DMS114 treated with DMSO at 0.1 percent for 48 hours (cell line): ENCODE measurements around the gene CCDC61.

Experiments used
- DNase-seq: peaks from one replicate; lab custom pipeline; 2025; ENCODE audit not compliant: unreplicated experiment; lab: John Stamatoyannopoulos, UW

Gene CCDC61, protein sequence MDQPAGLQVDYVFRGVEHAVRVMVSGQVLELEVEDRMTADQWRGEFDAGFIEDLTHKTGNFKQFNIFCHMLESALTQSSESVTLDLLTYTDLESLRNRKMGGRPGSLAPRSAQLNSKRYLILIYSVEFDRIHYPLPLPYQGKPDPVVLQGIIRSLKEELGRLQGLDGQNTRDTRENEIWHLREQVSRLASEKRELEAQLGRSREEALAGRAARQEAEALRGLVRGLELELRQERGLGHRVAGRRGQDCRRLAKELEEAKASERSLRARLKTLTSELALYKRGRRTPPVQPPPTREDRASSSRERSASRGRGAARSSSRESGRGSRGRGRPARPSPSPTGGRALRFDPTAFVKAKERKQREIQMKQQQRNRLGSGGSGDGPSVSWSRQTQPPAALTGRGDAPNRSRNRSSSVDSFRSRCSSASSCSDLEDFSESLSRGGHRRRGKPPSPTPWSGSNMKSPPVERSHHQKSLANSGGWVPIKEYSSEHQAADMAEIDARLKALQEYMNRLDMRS

DNA sequence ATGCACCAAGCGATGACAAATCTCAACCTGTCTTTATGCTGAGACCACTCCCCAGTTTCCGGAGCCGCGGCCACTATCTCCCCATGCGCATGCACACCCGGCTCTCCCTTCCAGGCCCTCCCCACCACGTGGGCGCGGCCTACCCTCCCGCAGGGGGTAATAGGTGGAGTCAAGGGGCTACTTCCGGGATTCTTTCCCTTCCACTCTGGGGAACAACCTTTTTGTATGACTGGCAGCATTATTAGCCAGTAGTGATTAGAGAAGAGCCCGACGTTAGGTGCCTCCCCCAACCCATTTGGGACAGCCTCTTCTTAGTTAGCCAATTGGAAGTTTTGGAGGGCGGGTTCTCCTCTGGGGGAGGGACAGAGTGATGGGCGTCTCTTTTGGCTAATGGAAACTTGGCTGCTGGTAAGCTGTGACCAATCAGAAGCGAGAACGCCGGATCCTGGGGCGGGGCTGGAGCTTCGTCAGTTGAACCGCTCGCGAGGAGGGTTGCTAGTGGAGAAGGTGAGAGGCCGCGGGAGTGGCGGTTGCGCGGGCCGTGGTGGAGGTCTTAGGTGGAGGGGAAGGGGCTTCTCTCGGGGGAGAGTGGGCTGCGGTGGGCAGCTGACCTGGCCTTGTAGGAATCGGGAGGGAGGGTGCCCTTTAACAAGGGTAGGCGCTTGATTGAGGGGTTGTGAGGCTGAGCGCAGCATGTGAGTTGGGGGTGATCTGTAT, at the start of gene CCDC61:
Gene CCDC61 (plus strand): TSS at position 470 of the 717 bp plus-strand sequence. CDS start 7,552 bp downstream, outside the sequence.
- DNase-seq = peak; percentile 95

DNA sequence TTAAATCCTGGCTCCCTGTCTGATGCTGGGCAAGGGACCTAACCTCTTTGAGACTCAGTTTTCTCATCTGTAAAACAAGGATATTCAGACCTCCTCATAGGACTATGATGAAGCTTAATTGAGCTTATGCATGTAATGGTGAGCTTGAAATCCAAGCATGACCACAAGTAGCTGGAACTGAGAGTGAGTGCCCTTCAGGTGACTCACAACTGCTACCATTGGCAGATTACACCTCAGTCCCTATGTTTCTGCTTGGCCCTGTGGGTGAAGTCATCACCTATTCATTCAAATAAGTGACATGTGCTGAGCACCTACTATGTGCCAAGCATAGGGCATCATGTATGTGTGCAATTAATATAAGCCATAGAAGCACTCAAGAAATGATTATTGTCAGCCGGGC, 47.3 kb upstream of the CCDC61 start:
- DNase-seq = no peak

DNA sequence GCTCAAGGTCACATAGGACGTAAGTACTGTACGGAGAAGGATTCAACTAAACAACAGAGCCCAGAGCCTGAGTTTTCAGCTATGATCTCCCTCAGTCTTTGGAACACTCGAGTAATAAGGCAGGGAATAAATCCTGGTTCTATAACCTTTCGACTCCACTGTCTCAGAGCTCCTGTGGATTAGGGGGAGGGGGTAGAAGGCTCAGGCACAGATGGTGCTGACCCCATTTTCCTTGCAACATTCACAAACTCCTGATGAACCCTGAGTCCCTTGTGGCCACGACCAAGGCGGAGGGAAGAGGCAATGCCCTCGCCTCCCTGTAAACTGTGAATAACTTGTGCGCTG, 43.0 kb upstream of the CCDC61 start:
- no peak for DNase-seq

DNA sequence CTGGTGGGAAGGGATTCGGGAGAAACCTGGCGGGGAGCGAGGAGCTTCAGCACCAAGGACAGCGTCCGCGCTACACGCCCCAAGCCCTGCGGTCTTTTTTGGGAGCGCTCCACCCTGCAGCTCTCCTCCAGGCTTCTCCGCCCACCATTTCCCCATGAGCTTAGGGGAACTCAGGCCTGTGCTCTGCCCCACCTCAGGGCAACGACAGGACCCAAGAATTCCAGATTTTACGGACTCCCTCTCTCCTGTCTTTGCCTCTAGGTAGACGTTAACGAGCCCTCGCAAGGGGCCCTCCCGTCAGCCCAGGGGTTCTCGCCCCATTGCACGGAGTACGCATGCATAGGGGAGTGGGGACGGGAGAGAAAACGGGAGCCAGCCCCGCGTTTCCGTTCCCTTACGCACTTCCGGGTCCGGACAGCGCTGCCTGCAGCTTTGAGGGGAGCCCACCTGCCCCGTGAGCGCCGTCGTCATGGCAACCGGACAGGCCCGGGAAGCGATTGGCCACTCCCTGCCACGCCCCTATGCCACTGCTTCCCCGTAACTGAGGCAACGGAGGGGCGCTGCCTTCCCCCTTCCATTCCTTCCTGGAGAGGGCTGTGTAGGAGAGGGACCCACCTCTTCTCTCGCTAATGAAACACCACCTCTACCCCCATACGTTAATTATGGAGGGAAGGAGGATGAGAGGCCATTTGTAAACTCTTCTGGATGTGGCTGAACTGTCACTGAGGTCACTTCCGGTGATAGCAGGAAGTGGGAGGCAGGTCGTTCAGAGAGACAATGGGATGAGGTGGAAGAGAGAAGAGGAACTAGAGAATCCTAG, 42.4 kb upstream of the CCDC61 start:
- no peak for DNase-seq

DNA sequence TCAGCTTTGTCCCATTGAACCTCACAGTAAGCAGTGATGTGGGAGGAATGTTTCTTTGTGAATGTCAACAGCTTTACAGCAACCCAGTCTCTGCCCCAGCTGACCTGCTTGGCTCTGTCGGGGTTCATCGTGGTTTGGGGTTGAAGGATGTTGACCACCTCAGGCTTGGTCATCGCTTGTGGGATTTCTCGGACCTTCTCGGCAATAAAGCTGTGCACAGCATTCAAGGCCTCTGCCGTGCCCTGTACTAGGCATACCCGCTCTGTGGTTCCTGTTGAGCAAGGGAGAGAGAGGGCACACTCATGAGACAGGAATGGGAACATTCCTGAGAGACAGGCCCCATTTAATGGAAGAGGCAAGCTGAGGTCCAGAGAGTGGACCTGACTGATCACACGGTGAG, 41.6 kb upstream of the CCDC61 start:
- no peak for DNase-seq

DNA sequence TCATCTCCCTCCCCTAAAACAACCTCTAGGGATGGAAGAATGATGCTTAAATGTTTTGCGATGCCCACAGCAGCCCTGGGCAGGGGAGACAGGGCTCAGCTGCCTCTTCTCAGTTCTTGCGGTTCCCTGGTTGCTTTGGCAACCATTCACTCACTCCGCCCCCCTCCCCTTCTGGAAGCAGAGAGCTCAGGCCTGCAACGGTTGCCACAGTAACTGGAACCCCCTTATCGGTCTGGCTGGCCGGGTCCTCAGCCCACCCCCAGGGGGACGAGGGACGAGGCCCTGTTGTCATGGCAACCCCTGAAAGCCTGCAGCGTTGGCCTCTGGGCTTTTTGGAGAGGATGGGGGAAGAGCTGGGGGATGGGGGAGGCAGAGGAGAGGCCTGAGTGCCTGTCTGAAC, 41.1 kb upstream of the CCDC61 start:
- no peak for DNase-seq

DNA sequence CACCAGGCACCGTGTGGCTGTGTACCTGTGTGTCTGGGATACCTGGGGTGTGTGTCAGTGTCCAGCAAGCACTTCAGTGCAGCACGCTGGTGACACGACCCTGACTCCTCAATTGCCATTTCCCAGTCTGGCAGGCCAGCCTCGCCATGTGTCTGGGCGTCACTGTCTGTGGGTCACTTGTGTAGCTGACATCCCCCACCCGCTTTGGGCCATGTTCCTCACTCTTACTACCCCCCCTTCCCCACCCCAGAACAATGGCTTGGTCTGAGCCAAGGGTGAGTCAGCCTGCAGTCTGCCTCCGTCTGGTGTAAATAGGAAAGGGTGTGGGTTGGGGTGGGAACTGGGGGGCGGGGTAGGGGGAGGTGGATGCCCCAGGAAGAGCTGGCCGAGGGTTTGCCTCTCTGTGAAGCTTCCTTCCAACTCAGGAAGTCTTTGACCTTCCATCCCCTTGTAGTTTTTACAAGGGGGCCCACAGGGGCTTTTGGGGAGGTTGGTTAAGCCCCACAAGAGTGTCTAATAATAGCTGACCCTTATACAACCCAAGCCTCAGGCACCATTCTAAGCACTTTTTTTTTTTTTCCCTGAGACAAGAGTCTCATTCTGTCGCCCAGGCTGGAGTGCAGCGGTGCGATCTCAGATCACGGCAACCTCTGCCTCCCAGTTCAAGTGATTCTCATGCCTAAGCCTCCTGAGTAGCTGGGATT, 39.2 kb upstream of the CCDC61 start:
- no peak for DNase-seq

DNA sequence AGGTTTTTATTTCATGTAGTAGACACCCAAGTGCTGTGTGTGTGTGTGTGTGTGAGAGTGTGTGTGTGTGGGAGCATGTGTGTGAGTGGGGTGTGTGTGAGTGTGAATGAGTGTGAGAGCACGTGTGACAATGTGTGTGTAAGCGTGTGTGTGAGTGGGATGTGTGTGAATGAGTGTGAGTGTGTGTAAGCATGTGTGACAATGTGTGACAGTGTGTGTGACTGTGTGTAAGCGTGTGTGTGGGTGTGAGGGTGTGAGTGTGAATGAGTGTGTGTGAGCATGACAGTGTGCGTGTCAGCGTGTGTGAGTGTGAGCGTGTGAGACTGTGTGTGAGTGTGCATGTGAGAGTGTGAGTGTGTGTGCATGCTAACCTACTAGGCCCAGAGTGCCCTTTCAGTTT, 36.9 kb upstream of the CCDC61 start:
- DNase-seq = no peak

DNA sequence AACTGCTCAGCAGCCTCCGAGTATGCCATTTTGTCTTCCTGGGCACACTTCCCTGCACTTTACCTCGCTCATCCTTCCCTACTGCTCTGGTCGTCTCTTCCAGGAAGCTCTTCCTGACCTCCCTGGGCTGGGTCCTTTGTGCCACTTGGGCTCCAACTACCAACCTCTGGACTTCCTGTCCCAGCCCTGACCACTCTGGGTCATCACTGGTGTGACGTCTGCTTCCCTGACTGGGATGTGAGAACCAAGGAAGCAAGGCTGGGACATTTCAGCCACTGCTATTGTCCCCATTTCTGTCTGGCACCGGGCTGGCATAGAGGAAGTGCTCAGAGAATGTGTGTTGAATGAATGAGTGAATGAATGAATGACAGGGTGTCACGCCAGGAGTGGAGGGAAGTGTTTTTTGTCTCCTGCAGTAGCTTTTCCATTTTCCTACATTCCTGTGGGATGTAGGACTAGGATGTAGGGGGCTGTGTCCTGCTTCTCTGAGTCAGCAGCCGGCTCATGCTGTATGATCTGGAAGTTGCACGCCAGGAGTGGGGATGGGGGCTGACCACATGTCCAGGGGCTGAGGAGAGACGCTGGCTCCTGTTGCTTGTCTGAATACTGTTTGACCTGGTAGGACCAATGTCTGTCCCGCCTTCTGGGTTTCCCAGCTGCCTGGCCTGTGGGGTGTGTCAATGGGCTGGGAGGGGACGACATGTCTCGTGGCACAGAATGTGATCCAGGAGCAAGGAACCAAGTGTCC, 36.3 kb upstream of the CCDC61 start:
- DNase-seq = no peak

DNA sequence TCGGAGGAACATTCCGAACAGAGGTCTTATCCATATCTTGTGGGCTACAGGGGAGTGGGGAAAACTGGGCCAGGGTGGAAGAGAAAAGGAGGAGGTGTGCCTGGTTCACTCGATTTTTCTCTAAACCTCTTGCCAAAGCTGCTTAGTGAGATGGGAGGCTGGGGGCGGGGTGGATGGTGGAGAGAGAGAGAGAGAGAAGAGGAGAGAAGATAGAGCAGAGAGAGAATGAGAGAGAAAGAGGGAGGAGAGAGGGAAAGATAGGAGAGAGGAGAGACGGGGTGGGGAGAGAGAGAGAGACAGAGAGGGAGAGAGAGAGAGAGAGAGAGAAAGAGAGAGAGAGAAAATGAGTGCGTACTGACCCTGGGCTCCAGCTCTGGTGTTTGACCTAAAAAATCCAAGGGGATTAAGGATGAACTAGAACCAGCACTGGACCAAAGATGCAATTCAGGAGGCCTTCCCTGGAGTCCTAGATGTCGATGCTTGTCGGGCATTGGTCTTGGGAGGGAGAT, 35.7 kb upstream of the CCDC61 start:
- no peak for DNase-seq

DNA sequence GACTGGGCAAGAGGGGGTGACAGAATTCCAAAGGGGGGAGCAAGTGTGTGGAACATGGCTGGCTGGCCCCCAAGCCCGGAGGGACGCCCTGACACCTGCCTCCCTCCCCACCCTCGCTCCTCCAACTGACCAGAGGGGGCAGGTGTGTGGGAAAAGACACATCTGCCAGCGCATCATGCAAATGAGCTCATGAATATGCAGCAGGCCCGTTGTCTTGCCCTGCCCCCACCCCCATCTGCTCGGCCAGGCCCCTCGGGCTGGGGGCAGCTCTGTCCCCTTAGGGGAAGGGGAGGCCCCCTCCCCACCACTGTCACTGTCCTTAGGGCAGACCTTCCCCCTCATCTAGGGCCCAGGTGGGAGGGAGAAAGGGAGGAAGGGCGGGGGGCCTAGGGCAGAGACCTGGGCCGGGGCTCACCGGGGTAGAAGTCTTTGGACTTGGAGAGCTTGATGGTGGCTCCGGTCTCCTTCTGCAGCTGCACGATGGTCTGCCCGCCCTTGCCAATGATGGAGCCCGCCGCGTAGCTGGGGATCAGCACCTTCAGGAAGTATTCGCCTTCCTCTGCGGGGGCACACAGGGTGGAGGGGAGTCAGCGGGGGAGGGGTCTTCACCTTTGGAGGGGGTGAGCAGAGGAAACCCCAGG, 34.6 kb upstream of the CCDC61 start:
- no peak for DNase-seq

DNA sequence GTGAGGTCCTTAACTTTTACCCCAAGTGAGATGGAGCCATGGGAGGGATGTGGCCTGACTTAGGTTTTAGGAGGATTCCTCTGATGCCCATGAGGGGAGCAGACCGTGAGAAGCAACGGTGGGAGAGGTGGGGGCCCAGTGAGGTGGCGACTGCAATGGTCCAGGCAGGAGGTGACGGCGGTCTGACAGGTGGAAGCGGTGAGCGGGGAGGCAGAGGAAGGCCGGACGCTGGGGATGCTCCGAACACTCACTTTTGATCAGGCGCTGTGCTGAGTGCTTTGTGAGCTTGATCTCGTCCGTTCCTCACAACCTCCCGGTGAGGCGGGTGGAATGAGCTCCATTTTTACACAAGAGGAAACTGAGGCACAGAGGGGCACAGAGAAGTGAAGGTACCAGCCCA, 33.2 kb upstream of the CCDC61 start:
- DNase-seq = no peak

DNA sequence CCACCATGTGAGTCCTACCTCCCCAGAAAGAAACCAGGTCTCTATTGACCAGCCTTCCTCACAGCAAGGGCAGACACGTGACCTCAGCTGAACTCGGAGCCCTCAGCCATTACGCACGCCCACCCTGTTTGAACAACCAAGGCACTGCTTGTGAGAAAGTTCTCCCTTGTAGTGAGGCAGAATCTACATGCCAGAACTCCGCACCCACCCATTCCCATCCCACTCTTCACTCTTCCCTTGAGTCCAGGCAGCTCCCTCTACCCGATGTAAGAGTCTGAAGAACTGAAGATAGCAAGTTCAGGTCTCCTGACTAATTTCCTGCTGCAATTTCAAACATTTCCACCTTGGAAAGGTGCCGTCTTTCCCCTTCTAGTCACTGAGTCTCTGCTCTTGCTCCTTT, 28.0 kb upstream of the CCDC61 start:
- DNase-seq = no peak

DNA sequence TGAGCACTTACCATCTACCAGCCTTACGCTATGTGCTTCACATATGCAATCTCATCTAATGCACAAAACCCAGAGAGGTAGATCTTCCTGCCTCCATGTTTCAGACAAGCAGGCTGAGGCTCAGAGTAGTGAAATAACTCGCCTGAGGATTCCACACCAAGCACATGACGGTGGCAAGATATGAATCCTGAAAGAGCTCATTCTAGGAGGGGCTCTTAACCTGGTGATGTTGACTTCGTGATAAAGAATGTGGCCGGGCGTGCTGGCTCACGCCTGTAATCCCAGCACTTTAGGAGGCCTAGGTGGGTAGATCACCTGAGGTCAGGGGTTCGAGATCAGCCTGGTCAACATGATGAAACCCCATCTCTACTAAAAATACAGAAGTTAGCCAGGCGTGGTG, 26.6 kb upstream of the CCDC61 start:
- DNase-seq = no peak

DNA sequence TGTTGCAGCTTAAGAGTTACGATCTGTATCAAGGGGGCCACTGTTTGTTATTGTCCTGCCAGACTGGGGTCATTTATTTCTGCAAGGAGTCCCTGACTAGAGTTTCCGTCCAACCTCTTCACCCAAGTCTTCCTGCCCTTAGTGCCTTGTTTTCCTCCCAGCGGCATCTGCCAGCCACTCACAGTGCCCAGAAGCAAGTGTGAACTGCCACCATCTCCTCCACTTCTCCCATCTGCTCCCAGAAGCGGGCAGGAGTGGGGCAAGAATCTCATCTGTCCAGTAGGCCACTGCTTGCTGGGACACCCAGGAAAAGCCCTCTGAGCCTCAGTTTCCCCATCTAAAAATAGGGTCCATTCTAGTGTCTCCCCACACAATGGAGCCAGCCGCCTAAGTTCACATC, 25.6 kb upstream of the CCDC61 start:
- DNase-seq = no peak

DNA sequence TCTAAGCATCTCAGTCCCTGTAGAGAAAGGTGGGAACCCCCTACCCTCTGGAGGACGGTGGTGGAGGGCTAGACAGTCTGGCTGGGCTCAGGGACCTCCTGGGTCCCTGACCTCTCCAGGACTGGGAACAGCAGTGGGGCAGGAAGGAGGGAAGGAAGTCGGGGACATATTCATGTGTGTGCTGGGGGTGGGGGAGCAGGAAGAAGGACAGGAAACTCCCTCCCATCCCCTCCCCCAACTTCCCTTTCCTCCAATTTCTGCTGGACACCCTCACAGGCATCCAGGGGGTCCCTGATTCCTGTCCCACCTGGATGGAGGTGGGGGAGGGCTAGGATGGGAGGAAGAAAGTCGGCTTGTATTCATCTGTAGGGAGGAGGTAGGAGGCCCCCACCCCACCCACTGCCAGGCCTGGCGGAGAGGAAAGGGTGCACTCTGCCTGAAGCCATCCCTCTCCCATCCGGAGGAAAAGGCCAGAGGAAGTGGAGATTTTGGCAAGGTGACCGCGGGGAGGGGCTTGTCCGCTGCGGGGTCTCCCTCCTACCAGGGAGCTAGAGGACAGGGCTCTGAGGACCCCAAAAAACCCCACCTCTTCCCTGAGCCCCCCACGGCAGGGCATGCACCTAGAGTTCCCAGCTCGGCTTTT, 23.9 kb upstream of the CCDC61 start:
- no peak for DNase-seq

DNA sequence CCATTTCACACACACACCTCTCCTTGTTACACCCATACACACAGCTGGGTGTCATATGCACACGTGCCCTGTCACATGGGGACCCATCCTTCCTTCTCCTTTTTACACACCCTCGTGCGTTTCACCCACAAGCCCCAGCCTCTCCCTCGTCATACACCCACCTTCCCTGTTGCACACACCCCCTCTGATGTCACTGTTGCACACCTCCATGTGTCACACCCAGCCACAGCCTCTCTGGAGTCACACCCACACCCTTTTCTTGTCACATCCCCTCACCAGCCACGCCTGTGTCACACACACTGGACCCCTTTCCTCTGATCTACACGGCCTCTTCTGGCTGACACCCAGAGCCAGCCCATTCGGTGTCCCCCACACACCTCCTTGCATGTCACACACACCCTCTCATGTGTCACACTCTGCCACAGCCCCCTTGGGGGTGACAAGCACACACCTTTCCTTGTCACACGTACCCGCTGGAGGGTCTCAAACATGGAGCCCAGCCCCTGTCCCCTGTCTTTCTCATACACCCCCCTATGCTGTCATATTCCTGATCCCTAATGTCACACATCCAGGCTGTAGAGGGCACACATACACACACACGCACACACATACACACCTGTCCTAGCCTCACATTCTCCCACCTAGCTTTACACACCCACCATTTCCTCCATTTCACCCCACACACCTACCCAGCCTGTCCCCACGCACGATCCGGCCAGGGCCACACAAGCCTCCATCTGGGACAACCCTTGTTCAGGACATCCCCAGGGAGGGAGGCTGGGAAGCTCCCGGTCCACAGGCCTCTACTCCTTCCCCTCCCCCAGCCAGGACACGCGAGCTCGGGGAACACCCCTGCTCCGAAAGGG, 23.0 kb upstream of the CCDC61 start:
- DNase-seq = no peak

DNA sequence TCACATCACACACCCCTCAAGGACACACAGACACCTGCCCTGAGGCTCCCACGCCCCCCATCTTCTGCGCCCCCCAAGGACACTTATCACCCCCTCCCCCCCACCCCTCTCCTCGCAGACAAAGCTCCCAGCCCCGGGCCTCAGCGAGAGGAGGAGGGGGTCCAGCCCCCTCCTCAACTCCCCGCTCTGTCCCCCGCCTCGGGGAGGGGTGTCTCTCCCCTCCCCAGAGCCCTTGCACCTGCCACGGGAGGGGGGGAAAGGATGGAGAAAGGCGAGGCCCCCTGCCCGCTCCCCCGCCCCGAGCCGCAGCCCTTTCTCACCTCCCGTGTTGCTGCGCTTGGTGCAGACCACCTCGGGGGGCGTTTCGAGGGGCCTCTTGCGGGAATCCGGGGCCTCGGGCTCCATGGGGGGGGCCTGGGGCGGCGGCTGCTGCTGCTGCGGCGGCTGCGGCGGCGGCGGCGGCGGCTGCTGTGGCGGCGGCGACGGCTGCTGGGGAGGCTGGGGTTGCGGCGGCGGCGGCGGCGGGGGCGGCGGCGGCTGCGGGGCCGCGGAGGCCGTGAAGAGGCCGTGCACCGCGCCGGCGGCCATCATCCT, 22.2 kb upstream of the CCDC61 start:
- no peak for DNase-seq
